ENCODE measurements around the gene ITPR2.

DNA sequence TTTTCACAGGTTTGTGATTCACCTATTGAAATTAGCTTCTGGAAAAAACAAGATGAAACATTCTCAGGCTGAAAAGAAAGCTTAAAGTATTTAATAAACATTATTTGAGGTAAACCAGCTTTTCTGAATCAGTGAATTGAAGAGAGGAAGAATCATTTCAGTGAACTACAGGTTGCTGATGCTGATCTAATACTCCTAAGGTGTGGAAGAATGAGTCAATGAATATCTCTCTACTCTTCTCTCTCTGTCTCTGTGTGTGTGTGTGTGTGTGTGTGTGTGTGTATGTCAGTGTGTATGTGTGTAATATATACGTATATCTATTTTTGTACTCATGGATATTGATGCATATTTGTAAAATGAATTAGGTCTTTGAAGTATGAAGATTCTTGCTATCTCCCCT, 325.4 kb downstream of the ITPR2 start:
- TF ChIP-seq, protein P1, sequence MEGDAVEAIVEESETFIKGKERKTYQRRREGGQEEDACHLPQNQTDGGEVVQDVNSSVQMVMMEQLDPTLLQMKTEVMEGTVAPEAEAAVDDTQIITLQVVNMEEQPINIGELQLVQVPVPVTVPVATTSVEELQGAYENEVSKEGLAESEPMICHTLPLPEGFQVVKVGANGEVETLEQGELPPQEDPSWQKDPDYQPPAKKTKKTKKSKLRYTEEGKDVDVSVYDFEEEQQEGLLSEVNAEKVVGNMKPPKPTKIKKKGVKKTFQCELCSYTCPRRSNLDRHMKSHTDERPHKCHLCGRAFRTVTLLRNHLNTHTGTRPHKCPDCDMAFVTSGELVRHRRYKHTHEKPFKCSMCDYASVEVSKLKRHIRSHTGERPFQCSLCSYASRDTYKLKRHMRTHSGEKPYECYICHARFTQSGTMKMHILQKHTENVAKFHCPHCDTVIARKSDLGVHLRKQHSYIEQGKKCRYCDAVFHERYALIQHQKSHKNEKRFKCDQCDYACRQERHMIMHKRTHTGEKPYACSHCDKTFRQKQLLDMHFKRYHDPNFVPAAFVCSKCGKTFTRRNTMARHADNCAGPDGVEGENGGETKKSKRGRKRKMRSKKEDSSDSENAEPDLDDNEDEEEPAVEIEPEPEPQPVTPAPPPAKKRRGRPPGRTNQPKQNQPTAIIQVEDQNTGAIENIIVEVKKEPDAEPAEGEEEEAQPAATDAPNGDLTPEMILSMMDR (IDR thresholded peaks at IDR 0.05; ENCODE audit: low read length) = no peak
- TF ChIP-seq EZH2phosphoT487 (IDR thresholded peaks at IDR 0.05; ENCODE audit: low read length) = no peak

Data from MM.1S (cell line).